ENCODE results near the gene CDYL. TPM values are rescaled to one million over a fixed set of nuclear protein-coding genes. Genes with fewer than 3 reads are reported as not detected.

Gene CDYL
- polyA plus RNA-seq, 1 of the 3 experiments (the other 2 are of a cell fraction), result 13.3 TPM

- no peaks in the 10 kb centered on the region for H3K9me3 ChIP-seq
- no peaks in the 10 kb centered on the region for H3K27me3 ChIP-seq (ENCODE audit: insufficient read depth)
- H3K9ac ChIP-seq, result no peak overlapping the region
- H3K9me2 ChIP-seq, result no peaks in the 10 kb centered on the region
- DNase-seq, result no peak
- WGBS (ENCODE audit: low lambda C conversion rate), result 43% methylated on average over 1 of the region's 11 CpGs
- POLR2A ChIA-PET, result no interaction called here
- H4K20me1 ChIP-seq (ENCODE audit: insufficient read depth), result peaks cover 13% of the 10 kb centered on the region; the same call in 1 of the 2 replicates
- CTCF ChIA-PET, result interaction anchor here (0.8 kb wide), 1 partner anchor 11 kb away, joined by 3 read pairs; no protein-coding TSS in a partner anchor
- no peak overlapping the region for H3K4me2 ChIP-seq
- peaks cover 15 to 19% of the 10 kb centered on the region in 2 experiments for H3K4me1 ChIP-seq (ENCODE audit: control insufficient read depth in 1 of 2, insufficient read depth in 2 of 2, low read depth in 1 of 2, low read length in 1 of 2)
- peaks cover 0 to 12% of the 10 kb centered on the region in 2 experiments for H3K36me3 ChIP-seq (replicated peaks in 1 of 2; ENCODE audit: control insufficient read depth in 1 of 2, insufficient read depth in 2 of 2, low read length in 1 of 2)
- no peak overlapping the region for H3K27ac ChIP-seq (ENCODE audit: low read depth in 2 of 2, low read length in 1 of 2)
- H3F3A ChIP-seq (replicated peaks; ENCODE audit: insufficient read depth), result peaks cover 21% of the 10 kb centered on the region
- no peak overlapping the region for H3K4me3 ChIP-seq (ENCODE audit: low read depth in 2 of 2, low read length in 1 of 2)
- no peak for TF ChIP-seq SMC3 (IDR thresholded peaks at IDR 0.05; ENCODE audit: low read depth, low read length)
- TF ChIP-seq RFX5 (IDR thresholded peaks at IDR 0.05; ENCODE audit: low read length), result no peak
- no peak for TF ChIP-seq FOXM1 (IDR thresholded peaks at IDR 0.05; ENCODE audit: low read depth)
- TF ChIP-seq NRF1 (IDR thresholded peaks at IDR 0.05; ENCODE audit: low read depth, low read length), result no peak
- TF ChIP-seq FOSL2 (IDR thresholded peaks at IDR 0.05; ENCODE audit: borderline replicate concordance, low read depth), result no peak
- no peak for TF ChIP-seq YY1 (IDR thresholded peaks at IDR 0.05; ENCODE audit: low read depth)
- no peak for TF ChIP-seq GATA2 (CRISPR knock-in tag; IDR thresholded peaks at IDR 0.05)
- no peak for TF ChIP-seq USF2 (IDR thresholded peaks at IDR 0.05; ENCODE audit: borderline replicate concordance, low read depth, low read length)
- TF ChIP-seq, protein P1, sequence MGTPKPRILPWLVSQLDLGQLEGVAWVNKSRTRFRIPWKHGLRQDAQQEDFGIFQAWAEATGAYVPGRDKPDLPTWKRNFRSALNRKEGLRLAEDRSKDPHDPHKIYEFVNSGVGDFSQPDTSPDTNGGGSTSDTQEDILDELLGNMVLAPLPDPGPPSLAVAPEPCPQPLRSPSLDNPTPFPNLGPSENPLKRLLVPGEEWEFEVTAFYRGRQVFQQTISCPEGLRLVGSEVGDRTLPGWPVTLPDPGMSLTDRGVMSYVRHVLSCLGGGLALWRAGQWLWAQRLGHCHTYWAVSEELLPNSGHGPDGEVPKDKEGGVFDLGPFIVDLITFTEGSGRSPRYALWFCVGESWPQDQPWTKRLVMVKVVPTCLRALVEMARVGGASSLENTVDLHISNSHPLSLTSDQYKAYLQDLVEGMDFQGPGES (IDR thresholded peaks at IDR 0.05; ENCODE audit: low read depth, low read length), result no peak
- TF ChIP-seq RCOR1 (IDR thresholded peaks at IDR 0.05; ENCODE audit: low read length), result no peak
- no peak for TF ChIP-seq TAF1 (IDR thresholded peaks at IDR 0.05; ENCODE audit: borderline replicate concordance, low read depth, low read length)
- no peak for TF ChIP-seq JUND (IDR thresholded peaks at IDR 0.05)
- TF ChIP-seq EP300 (IDR thresholded peaks at IDR 0.05; ENCODE audit: borderline replicate concordance in 1 of 2, low read depth in 1 of 2, low read length in 1 of 2), result no peak
- TF ChIP-seq CHD2 (IDR thresholded peaks at IDR 0.05; ENCODE audit: low read length, partially characterized antibody), result no peak
- TF ChIP-seq EZH2phosphoT487 (IDR thresholded peaks at IDR 0.05; ENCODE audit: borderline replicate concordance, low read depth), result no peak
- no peaks in the 10 kb centered on the region for H3K79me2 ChIP-seq (ENCODE audit: insufficient read depth)
- no peak overlapping the region for H2AFZ ChIP-seq (ENCODE audit: low read depth)
Measured at GRCh38 chr6:4946521-4946920, 170.3 kb downstream of the CDYL start.

- Histone ChIP-seq H3K27ac (ENCODE audit: low read depth in 2 of 2, low read length in 1 of 2) (no peak overlapping the region), H2AFZ (ENCODE audit: low read depth) (no peak overlapping the region), H3K9me3 (no peaks in the 10 kb centered on the region), H3K9ac (no peak overlapping the region), H3F3A (replicated peaks; ENCODE audit: insufficient read depth) (peaks cover 9% of the 10 kb centered on the region), H3K27me3 (ENCODE audit: insufficient read depth) (no peaks in the 10 kb centered on the region), H3K4me2 (no peak overlapping the region), H3K79me2 (ENCODE audit: insufficient read depth) (no peaks in the 10 kb centered on the region), H3K4me1 (ENCODE audit: control insufficient read depth in 1 of 2, insufficient read depth in 2 of 2, low read depth in 1 of 2, low read length in 1 of 2) (peaks cover 7 to 9% of the 10 kb centered on the region in 2 experiments; a peak in 3 of 4 replicates), H3K4me3 (ENCODE audit: low read depth in 2 of 2, low read length in 1 of 2) (no peak overlapping the region), H3K9me2 (no peaks in the 10 kb centered on the region), H3K36me3 (replicated peaks in 1 of 2; ENCODE audit: control insufficient read depth in 1 of 2, insufficient read depth in 2 of 2, low read length in 1 of 2) (peaks cover 0 to 12% of the 10 kb centered on the region in 2 experiments), H4K20me1 (ENCODE audit: insufficient read depth) (0 out of 2 replicates have a peak, but pooled peaks cover 2% of the 10 kb centered on the region)
- POLR2A ChIA-PET, result no interaction called here
- WGBS (ENCODE audit: low lambda C conversion rate), result 97% methylated on average over 8 of the region's 13 CpGs
- CTCF ChIA-PET, result interaction anchor here (0.7 to 1.7 kb wide), 3 partner anchors 10 to 19 kb away, joined by 3 to 4 read pairs (median 3); no protein-coding TSS in a partner anchor
- no peak for DNase-seq
- TF ChIP-seq NFIC (IDR thresholded peaks at IDR 0.05; ENCODE audit: borderline replicate concordance) (no peak), FOXJ3 (CRISPR knock-in tag; IDR thresholded peaks at IDR 0.05) (no peak), GABPA (IDR thresholded peaks at IDR 0.05; ENCODE audit: low read depth) (no peak), MAX (IDR thresholded peaks at IDR 0.05; ENCODE audit: low read depth) (no peak), TEAD4 (IDR thresholded peaks at IDR 0.05; ENCODE audit: borderline replicate concordance, insufficient read depth) (no peak), GATA2 (CRISPR knock-in tag; IDR thresholded peaks at IDR 0.05) (no peak), YY1 (IDR thresholded peaks at IDR 0.05; ENCODE audit: low read depth) (no peak)
- TF ChIP-seq, protein P2, sequence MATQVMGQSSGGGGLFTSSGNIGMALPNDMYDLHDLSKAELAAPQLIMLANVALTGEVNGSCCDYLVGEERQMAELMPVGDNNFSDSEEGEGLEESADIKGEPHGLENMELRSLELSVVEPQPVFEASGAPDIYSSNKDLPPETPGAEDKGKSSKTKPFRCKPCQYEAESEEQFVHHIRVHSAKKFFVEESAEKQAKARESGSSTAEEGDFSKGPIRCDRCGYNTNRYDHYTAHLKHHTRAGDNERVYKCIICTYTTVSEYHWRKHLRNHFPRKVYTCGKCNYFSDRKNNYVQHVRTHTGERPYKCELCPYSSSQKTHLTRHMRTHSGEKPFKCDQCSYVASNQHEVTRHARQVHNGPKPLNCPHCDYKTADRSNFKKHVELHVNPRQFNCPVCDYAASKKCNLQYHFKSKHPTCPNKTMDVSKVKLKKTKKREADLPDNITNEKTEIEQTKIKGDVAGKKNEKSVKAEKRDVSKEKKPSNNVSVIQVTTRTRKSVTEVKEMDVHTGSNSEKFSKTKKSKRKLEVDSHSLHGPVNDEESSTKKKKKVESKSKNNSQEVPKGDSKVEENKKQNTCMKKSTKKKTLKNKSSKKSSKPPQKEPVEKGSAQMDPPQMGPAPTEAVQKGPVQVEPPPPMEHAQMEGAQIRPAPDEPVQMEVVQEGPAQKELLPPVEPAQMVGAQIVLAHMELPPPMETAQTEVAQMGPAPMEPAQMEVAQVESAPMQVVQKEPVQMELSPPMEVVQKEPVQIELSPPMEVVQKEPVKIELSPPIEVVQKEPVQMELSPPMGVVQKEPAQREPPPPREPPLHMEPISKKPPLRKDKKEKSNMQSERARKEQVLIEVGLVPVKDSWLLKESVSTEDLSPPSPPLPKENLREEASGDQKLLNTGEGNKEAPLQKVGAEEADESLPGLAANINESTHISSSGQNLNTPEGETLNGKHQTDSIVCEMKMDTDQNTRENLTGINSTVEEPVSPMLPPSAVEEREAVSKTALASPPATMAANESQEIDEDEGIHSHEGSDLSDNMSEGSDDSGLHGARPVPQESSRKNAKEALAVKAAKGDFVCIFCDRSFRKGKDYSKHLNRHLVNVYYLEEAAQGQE (IDR thresholded peaks at IDR 0.05; ENCODE audit: low read depth, low read length), result no peak
- TF ChIP-seq, protein P3, sequence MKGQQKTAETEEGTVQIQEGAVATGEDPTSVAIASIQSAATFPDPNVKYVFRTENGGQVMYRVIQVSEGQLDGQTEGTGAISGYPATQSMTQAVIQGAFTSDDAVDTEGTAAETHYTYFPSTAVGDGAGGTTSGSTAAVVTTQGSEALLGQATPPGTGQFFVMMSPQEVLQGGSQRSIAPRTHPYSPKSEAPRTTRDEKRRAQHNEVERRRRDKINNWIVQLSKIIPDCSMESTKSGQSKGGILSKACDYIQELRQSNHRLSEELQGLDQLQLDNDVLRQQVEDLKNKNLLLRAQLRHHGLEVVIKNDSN (IDR thresholded peaks at IDR 0.05; ENCODE audit: borderline replicate concordance, low read depth), result no peak
Measured at GRCh38 chr6:4947716-4948115, 171.5 kb downstream of the CDYL start.
